MV-4-11 (cell line): ENCODE data around the gene PLRG1.

Experiments
- DNase-seq: peaks from one replicate; lab custom pipeline; 2025; lab: John Stamatoyannopoulos, UW

The PLRG1 gene

DNA sequence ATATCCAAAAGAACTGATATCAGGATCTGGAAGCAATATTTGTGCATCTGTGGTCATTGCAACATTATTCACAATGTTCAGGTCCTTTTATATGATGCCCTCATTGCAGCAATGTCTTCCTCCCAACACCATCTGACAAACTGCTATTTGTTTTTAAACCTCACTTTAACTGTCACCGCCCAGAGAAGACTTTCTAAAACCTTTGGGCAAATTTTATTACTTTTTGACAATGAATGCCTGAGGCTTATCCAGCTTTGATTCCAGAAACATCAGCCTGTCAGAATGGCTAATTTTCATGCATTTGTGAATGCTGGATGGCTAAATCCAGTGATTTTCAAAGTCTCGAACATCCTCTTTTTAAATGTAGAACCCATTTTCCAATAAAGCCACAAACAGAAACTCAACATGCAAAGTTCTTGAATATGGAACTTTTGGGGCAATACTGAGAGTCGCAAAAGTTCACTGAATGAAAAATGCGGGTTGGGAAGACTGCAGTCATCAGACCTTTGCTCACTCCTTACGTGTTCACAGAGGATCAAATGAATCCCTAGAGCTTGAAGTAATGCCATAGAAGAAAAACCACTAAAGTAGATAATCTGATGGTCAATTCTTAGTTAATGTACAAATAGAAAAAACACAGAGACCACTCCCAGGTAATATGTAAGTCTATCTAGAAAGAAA is 23.1 kb upstream of the PLRG1 start:
- no peak for DNase-seq

GRCh38 chr4:154569584-154569983 is 19.4 kb upstream of the PLRG1 start:
- no peak for DNase-seq

- no peak for DNase-seq
Observed at GRCh38 chr4:154569028-154569427, 18.8 kb upstream of the PLRG1 start.

GRCh38 chr4:154566639-154567204 is 16.5 kb upstream of the PLRG1 start:
- DNase-seq: no peak

DNA sequence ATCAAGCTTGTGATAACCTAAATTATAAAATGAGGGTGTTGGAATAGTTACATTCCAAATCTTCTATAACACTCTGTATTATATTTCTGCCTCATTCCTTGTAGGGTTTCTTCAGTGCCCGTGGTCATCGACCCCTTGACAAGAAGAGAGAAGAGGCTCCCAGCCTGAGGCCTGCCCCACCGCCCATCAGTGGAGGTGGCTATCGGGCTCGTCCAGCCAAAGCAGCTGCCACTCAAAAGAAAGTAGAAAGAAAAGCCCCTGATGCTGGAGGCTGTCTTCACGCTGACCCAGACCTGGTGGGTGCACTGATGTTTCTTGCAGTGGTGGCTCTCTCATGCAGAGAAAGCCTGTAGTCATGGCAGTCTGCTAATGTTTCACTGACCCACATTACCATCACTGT is 15.5 kb upstream of the PLRG1 start:
- DNase-seq: no peak

- no peak for DNase-seq
Observed at GRCh38 chr4:154564311-154564710, 14.1 kb upstream of the PLRG1 start.

DNA sequence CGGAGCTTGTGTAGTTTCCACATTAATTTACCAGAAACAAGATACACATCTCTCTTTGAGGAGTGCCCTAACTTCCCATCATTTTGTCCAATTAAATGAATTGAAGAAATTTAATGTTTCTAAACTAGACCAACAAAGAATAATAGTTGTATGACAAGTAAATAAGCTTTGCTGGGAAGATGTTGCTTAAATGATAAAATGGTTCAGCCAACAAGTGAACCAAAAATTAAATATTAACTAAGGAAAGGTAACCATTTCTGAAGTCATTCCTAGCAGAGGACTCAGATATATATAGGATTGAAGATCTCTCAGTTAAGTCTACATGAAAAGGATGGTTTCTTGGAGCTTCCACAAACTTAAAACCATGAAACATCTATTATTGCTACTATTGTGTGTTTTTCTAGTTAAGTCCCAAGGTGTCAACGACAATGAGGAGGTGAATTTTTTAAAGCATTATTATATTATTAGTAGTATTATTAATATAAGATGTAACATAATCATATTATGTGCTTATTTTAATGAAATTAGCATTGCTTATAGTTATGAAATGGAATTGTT is 12.6 kb upstream of the PLRG1 start, which contains the start of gene FGB:
Gene FGB, plus strand, starts transcription at position 315 of the 558 bp plus-strand sequence. Its CDS starts 8 bp downstream, at position 323.
- no peak for DNase-seq

DNA sequence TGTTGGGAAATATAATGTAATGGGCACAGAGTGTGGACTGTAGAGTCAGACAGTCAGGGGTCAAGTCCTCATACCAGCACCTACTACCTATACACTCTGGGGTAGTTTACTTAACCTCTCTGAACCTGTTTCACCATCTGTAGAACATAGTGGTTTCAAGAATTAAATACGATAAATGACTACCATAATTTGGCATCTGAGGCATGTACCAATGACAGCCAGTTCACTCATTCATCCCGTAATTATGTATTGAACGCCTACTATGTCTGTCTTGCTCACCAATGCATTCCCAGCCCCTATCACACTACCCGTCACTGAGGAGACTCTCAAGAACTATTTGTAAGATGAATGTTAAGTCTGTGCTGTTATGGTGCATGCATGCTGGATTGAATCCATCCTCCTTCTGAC is 10.6 kb upstream of the PLRG1 start:
- DNase-seq: no peak

DNA sequence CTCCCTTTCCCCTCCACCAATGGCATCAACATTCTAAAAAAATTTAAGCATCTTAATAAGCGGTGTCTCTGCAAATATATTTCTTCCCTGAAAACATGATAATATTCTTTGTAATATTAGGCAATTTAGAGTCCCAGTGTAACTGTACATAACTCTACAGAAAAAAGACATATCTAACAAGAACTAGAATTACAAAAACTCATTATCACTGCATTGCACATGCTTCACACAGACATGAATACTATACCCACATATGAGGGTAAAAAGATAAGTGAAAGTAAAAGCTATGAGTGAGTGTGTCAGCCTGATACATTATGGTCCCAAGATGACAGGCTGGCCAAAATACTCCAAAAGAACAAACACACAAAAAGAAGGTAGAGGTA is 10.2 kb upstream of the PLRG1 start:
- no peak for DNase-seq

GRCh38 chr4:154559494-154560418 is 9.6 kb upstream of the PLRG1 start:
- peak; percentile 25 for DNase-seq

DNA sequence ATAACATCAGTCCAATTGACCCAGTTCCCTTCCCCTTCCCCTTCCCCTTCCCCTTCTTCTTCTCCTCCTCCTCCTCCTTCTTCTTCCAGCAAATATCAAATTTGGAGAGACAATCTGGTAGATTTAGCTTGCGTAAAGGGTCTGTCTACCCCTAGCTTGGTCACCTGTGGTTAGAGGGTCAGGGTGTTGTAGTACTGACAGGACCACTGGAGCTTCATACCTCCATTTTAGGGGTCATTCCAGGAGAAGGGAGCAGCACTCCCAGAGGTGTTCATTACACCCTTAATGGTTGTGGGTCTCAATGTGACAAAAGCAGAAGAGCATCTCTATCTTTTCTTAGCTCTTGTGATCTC is 8.9 kb upstream of the PLRG1 start:
- no peak for DNase-seq

- DNase-seq: peak; percentile 52
Observed at GRCh38 chr4:154551872-154552686, 1.9 kb upstream of the PLRG1 start.

- no peak for DNase-seq
Observed at GRCh38 chr4:154545689-154546088, 4.5 kb downstream of the PLRG1 start.

- no peak for DNase-seq
Observed at GRCh38 chr4:154542271-154542879, 7.8 kb downstream of the PLRG1 start.

- no peak for DNase-seq
Observed at GRCh38 chr4:154534296-154534695, 15.9 kb downstream of the PLRG1 start.

DNA sequence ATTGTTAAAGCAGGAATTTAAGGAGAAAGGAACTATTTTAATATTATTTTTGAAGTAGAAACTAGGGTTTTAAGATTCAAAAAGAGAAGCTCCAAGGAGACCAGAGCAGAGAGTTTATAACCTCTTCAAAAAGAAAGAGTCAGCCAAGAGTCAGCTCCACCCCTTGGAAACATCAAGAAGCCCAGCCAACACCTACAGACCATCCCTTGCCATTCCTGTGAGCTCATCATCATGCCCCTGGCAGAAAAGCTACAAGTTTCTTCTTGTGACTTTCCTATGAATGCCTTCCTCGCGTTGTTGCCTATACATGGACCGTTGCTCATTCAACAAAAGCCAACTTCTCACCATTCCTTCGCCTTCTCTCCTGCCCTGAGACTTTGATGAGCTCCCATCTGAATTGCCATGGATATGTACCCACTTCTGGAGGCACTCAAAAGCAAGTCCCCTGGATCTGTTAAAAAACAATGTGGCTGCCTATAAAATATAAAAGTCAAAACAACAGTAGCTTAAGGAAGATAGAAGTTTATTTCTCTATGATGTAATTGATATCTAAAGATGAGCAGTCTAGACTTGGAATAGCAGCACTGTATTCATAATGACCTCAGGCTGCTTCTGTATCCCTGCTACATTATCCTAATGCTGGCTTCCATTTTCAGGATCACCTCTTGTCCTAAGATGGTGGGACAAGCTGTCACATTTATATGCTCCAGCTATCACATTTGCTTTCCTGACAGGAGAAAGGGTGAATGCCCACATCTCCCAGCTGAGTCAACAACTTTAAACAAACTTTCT is 20.3 kb downstream of the PLRG1 start:
- DNase-seq: no peak

DNA sequence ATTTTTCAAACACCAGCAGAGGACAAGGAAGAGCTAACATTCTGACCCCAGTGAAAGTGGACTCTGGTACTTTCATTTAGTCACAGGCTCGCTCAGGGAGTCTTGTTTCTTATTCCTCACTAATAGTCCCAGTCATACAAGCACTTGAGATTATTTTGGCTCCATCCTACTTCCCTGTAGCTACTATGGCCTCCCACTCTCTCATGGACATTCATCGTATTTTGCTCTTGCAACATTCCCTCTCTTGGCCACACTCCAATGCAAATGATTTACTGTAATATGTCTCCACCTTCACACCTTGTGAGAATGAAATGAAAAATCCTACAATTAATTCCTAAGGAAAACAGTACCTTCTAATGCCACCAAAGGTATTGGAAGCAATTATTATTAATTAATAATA is 21.3 kb downstream of the PLRG1 start:
- no peak for DNase-seq

GRCh38 chr4:154527308-154527707 is 22.9 kb downstream of the PLRG1 start:
- no peak for DNase-seq

DNA sequence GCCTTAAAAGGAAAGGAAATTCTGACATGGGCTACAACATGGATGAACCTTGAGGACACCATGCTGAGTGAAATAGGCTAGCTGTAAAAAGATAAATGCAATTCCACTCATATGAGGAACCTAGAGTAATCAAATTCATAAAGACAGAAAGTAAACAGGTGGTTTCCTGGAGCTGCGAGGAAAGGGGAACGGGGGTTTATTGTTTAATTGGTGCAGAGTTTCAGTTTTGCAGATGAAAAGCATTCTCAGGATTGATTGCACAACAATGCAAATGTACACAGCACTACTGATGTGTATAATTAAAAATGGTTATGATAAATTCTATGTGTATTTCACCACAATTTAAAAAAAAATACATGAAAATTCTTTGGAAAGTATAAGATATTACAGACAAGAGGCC is 24.0 kb downstream of the PLRG1 start:
- DNase-seq: peak; percentile 80

- DNase-seq: no peak
Observed at GRCh38 chr4:154521607-154522006, 28.6 kb downstream of the PLRG1 start.

DNA sequence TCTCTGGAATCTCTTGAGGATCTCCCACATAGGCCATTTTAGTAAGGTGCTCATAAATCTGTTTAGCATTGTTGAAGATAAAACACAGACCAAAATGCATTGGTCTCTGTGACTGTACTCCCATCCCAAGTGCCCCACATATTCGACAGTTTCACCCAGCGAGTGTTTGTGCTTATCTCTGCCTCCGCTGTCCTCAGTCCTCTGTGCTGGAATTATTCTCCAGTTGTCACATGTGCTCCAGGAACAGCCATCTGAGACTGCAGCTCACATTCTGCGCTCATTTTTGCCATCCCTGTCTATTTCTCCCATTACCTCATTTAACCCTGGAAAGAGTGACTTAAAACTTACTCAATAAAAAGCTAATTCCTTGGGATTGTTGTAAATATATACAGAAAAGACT is 31.0 kb downstream of the PLRG1 start:
- DNase-seq: no peak
